ENCODE data around the gene GIN1.
"Not testable (repeated sequence)": the region's sequence is repeated elsewhere in the genome, so short reads cannot be mapped to it uniquely, and the experiment has no call there.

Gene GIN1

DNA sequence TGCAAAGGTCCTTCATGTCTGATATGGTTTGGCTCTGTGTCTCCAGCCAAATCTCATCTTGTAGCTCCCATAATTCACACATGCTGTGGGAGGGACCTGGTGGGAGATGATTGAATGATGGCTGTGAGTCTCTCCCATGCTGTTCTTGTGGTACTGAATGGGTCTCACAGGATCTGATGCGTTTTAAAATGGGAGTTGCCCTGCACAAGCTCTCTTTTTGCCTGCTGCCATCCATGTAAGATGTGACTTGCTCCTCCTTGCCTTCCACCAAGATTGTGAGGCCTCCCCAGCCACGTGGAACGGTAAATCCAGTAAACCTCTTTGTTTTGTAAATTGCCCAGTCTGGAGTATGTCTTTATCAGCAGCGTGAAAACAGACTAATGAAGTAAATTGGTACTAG lies 46.4 kb downstream of the GIN1 start:
- H3K9me3 ChIP-seq (ENCODE audit: control insufficient read depth, low read depth, low read length); H3K4me1 ChIP-seq (ENCODE audit: control insufficient read depth, low read depth, low read length); H3K9ac ChIP-seq (ENCODE audit: low read length); H3K27ac ChIP-seq (ENCODE audit: low read length); H3K4me3 ChIP-seq (ENCODE audit: low read length); H3K27me3 ChIP-seq (ENCODE audit: control insufficient read depth, insufficient read depth, low read length); H3K36me3 ChIP-seq (ENCODE audit: control insufficient read depth, low read depth, low read length): not testable (repeated sequence)

DNA sequence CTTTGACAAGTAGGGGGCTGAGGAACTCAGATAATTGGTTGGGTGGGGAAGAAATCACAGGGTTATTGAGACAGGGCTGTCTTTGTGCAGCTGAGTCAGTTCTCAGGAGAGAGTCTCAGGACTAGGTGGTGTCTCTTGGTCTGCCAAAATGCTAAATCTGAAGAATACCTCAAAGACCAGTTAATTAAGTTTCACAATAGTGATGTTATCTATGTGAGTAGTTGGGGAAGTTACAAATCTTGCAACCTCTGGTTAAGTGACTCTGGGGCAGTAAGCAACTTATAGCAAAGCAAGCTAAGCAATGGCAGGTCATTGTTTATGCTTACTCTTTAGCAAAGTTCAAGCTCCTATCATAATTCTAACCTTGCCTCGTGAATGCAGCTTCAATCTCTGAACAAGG lies 53.6 kb downstream of the GIN1 start:
- no peak overlapping the region for H3K27ac ChIP-seq (ENCODE audit: low read length)

DNA sequence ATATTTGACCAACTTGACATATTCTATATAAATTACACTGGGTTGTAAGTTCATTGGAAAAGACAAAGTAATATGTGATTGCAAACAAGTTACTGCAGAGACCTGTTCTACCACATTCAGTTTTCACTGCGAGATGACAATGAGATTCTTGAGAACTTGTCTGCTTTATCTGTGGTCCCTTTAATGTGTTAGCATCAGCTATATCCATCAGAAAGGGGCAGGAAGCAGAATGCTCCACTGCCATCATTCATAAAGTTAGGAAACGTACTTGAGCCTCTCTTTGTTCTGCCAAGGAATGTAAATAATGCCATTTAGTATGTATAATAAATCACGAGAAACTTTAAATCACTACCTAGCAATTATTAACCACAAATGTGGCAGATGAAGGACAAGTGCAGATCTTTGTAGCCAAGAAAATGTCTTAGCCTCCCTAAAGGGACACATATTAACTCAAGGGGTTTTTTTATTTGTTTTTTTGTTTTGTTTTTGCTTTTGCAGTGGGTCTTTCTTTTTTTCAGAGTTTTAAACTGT lies 59.4 kb downstream of the GIN1 start:
- H3K27ac ChIP-seq (ENCODE audit: low read length) = no peak overlapping the region
- H3K9me3 ChIP-seq (ENCODE audit: control insufficient read depth, low read depth, low read length) = no peaks in the 10 kb centered on the region
- no peaks in the 10 kb centered on the region for H3K27me3 ChIP-seq (ENCODE audit: control insufficient read depth, insufficient read depth, low read length)
- no peak overlapping the region for H3K9ac ChIP-seq (ENCODE audit: low read length)
- no peaks in the 10 kb centered on the region for H3K36me3 ChIP-seq (ENCODE audit: control insufficient read depth, low read depth, low read length)
- H3K4me1 ChIP-seq (ENCODE audit: control insufficient read depth, low read depth, low read length) = peaks cover 6% of the 10 kb centered on the region
- no peak overlapping the region for H3K4me3 ChIP-seq (ENCODE audit: low read length)

More for the DNA sequence above, 53.6 kb downstream of the GIN1 start:
- Histone ChIP-seq H3K4me1 (ENCODE audit: control insufficient read depth, low read depth, low read length) (no peaks in the 10 kb centered on the region), H3K27me3 (ENCODE audit: control insufficient read depth, insufficient read depth, low read length) (no peaks in the 10 kb centered on the region), H3K36me3 (ENCODE audit: control insufficient read depth, low read depth, low read length) (no peaks in the 10 kb centered on the region), H3K9ac (ENCODE audit: low read length) (no peak overlapping the region), H3K4me3 (ENCODE audit: low read length) (no peak overlapping the region), H3K9me3 (ENCODE audit: control insufficient read depth, low read depth, low read length) (no peaks in the 10 kb centered on the region)

DNA sequence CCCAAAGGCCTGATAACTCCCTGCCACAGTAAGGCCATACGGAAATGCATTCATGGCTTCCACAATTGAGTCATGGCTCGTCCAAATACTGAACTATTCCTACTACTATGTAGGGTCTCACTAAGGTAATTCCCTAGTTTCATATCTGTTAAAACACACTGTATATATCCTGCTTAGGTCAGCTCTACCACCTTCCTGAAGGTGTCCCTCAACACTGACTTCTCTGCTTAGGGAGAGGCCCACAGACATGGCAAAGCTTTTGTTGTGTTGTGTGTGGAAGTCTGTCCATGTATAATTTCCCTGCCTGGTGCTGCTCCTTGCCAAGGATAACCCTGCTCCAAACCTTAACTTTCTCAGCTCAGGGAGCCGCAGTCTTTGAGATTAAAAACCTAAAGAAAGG lies 60.4 kb downstream of the GIN1 start:
- Histone ChIP-seq H3K9ac (ENCODE audit: low read length) (no peak overlapping the region), H3K4me3 (ENCODE audit: low read length) (no peak overlapping the region), H3K4me1 (ENCODE audit: control insufficient read depth, low read depth, low read length) (peaks cover 6% of the 10 kb centered on the region), H3K36me3 (ENCODE audit: control insufficient read depth, low read depth, low read length) (no peaks in the 10 kb centered on the region), H3K27me3 (ENCODE audit: control insufficient read depth, insufficient read depth, low read length) (no peaks in the 10 kb centered on the region), H3K27ac (ENCODE audit: low read length) (no peak overlapping the region), H3K9me3 (ENCODE audit: control insufficient read depth, low read depth, low read length) (no peaks in the 10 kb centered on the region)

DNA sequence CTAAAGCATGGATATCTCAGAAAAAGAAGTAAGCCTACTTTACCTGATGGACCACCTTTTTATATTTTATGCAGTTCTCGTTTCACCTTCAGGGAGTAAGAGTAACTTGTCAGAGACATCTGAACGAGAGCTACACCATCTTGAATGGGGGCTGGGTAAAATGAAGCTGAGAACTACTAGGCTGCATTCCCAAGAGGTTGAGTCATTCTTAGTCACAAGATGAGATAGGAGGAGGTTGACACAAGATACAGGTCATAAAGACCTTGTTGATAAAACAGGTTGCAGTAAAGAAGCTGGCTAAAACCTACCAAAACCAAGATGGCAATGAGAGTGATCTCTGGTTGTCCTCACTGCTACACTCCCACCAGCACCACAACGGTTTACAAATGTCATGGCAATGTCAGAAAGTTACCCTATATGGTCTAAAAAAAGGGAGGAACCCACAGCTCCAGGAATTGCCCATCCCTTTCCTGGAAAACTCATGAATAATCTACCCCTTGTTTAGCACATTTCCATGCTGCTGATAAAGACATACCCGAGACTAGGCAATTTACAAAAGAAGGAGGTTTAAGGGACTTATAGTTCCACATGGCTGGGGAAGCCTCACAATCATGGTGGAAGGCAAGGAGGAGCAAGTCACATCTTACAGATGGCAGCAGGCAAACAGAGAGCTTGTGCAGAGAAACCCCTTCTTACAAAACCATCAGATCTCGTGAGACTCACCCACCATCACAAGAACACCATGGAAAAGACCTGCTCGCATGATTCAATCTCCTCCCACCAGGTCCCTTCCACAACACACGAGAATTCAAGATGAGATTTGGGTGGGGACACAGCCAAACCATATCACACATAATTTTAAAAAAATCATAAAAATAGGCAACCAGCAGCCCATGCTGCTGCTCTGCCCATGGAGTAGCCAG lies 62.5 kb downstream of the GIN1 start:
- Histone ChIP-seq H3K27me3 (ENCODE audit: control insufficient read depth, insufficient read depth, low read length) (no peaks in the 10 kb centered on the region), H3K9ac (ENCODE audit: low read length) (no peak overlapping the region), H3K27ac (ENCODE audit: low read length) (no peak overlapping the region), H3K36me3 (ENCODE audit: control insufficient read depth, low read depth, low read length) (no peaks in the 10 kb centered on the region), H3K9me3 (ENCODE audit: control insufficient read depth, low read depth, low read length) (no peaks in the 10 kb centered on the region), H3K4me1 (ENCODE audit: control insufficient read depth, low read depth, low read length) (peaks cover 6% of the 10 kb centered on the region), H3K4me3 (ENCODE audit: low read length) (no peak overlapping the region)

DNA sequence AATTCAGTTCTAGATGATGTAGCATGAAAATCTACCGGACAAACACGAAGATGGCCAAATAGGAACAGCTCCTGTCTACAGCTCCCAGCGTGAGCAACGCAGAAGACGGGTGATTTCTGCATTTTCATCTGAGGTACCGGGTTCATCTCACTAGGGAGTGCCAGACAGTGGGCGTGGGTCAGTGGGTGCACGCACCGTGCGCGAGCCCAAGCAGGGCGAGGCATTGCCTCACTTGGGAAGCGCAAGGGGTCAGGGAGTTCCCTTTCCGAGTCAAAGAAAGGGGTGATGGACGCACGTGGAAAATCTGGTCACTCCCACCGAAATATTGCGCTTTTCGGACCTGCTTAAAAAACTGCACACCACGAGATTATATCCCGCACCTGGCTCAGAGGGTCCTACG lies 73.2 kb downstream of the GIN1 start:
- not testable (repeated sequence) for H3K27me3 ChIP-seq (ENCODE audit: control insufficient read depth, insufficient read depth, low read length); H3K36me3 ChIP-seq (ENCODE audit: control insufficient read depth, low read depth, low read length); H3K4me3 ChIP-seq (ENCODE audit: low read length); H3K27ac ChIP-seq (ENCODE audit: low read length); H3K9me3 ChIP-seq (ENCODE audit: control insufficient read depth, low read depth, low read length); H3K9ac ChIP-seq (ENCODE audit: low read length); H3K4me1 ChIP-seq (ENCODE audit: control insufficient read depth, low read depth, low read length)

DNA sequence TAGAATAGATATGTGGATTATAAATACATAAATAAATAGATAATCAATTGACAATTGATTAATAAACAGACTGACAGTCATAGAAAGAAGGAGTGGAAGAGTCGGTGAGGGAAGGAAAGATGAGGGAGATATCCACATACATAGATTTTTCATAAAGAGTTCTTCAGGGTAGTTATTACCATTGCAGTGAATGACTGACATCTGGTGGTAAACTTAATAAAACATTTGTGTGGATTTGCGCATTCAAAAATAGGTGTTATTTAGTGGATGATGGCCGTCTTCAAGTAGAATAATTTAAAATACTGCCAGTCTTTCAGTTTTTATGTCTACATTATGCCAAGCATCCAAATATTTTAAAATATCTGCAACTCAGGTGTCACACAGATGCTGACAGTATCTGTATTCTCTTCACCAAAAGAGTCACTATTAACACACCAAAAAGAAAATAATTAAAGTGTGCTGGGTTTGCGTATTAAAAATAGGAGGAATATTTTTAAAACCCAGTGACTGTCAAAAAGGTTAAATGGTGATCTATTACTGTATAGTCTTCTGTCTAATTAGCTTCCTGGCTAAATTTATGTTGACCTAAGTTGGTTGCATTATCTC lies 78.8 kb downstream of the GIN1 start:
- no peaks in the 10 kb centered on the region for H3K27me3 ChIP-seq (ENCODE audit: control insufficient read depth, insufficient read depth, low read length)
- no peaks in the 10 kb centered on the region for H3K4me1 ChIP-seq (ENCODE audit: control insufficient read depth, low read depth, low read length)
- no peak overlapping the region for H3K27ac ChIP-seq (ENCODE audit: low read length)
- no peak overlapping the region for H3K4me3 ChIP-seq (ENCODE audit: low read length)
- no peak overlapping the region for H3K9ac ChIP-seq (ENCODE audit: low read length)
- H3K9me3 ChIP-seq (ENCODE audit: control insufficient read depth, low read depth, low read length) = no peaks in the 10 kb centered on the region
- H3K36me3 ChIP-seq (ENCODE audit: control insufficient read depth, low read depth, low read length) = no peaks in the 10 kb centered on the region

DNA sequence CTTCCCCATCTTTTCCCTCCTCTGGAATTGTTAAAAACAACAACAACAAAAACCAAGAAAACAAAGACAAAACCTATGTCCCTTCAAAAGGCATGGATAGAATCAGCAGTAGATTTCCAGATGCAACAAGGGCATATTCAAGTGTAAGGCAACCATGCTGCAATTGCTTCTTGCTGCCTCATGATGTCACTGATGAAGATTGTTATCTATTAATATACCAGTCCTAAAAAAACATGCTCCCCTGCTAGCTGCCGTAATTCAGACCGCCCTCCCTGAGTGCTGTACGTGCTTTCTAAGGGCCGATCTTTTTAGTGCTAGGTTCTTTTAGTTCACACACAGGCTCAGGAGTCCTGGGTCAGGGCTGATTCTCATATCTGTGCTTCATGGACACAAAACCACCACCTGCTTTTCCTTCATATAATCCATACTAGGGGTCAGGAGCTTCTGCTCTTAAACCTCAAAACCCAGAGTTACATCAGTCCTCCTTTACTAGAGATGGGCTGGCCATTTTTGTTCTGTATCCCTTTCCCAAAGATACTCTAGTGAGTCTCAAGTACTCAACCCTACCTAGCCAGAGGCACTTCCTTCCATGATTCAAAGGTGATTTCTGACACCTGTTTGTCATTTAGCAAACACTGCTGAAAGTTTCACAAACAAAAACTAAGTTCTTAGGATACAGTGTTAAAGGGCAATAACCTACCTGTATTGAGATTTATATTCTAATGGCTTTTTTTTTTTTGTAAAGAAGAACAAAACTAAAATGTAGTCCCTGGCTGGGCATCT lies 82.1 kb downstream of the GIN1 start:
- Histone ChIP-seq H3K36me3 (ENCODE audit: control insufficient read depth, low read depth, low read length) (no peaks in the 10 kb centered on the region), H3K4me3 (ENCODE audit: low read length) (no peak overlapping the region), H3K9me3 (ENCODE audit: control insufficient read depth, low read depth, low read length) (no peaks in the 10 kb centered on the region), H3K27ac (ENCODE audit: low read length) (no peak overlapping the region), H3K4me1 (ENCODE audit: control insufficient read depth, low read depth, low read length) (no peaks in the 10 kb centered on the region), H3K27me3 (ENCODE audit: control insufficient read depth, insufficient read depth, low read length) (no peaks in the 10 kb centered on the region), H3K9ac (ENCODE audit: low read length) (no peak overlapping the region)

DNA sequence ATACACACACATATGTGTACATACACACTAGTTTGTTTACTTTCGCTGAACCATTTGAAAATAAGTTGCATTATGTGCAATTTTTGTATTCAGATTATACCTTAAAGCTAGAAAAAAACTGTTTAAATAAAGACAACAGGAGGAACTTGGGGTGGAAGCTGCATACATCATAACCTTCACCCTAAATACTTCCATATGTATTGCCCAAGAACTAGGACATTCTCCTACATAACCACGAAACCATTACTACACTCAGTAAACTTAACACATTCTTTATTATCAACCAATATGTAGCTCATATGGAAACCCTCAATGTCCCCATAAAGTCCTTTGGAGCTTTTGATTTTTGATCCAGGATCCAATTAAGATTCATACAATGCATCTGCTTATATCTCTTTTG lies 83.3 kb downstream of the GIN1 start:
- H3K9me3 ChIP-seq (ENCODE audit: control insufficient read depth, low read depth, low read length) = no peaks in the 10 kb centered on the region
- H3K36me3 ChIP-seq (ENCODE audit: control insufficient read depth, low read depth, low read length) = no peaks in the 10 kb centered on the region
- H3K4me3 ChIP-seq (ENCODE audit: low read length) = no peak overlapping the region
- H3K27ac ChIP-seq (ENCODE audit: low read length) = no peak overlapping the region
- H3K27me3 ChIP-seq (ENCODE audit: control insufficient read depth, insufficient read depth, low read length) = no peaks in the 10 kb centered on the region
- H3K9ac ChIP-seq (ENCODE audit: low read length) = no peak overlapping the region
- no peaks in the 10 kb centered on the region for H3K4me1 ChIP-seq (ENCODE audit: control insufficient read depth, low read depth, low read length)
